Keratinocyte (primary cell): ENCODE measurements around the gene ROPN1L. TPM values are rescaled to one million over a fixed set of nuclear protein-coding genes. Genes with fewer than 3 reads are reported as not detected.

Experiments used
- DNase-seq: peaks from one replicate; pipeline ENCODE4 v3.0.0-alpha.2; 2011; ENCODE audit warnings: low read depth, missing footprints, low spot score
- FAIRE-seq: peaks from 2 replicates; lab custom pipeline; 2011; peaks lifted over from hg19 to GRCh38; lab: Jason Lieb, UNC
- H2AFZ ChIP-seq: 2 replicates; pipeline ENCODE4 v1.6.0; 2012; ENCODE audit warnings: low read length, control low read depth, inconsistent platforms; ENCODE audit not compliant: control insufficient read depth
- H3K27ac ChIP-seq: 2 replicates; pipeline ENCODE4 v1.5.1; 2011; ENCODE audit warnings: low read length; ENCODE audit not compliant: control insufficient read depth, insufficient read depth
- H3K27me3 ChIP-seq: 3 replicates; pipeline ENCODE4 v1.6.0; 2011; ENCODE audit warnings: low read length; ENCODE audit not compliant: control insufficient read depth, insufficient read depth; ENCODE audit errors: extremely low read depth
- H3K36me3 ChIP-seq, 2 experiments: 2 replicates in 1 of 2; 3 replicates in 1 of 2; pipeline ENCODE4 v1.5.1; 2011; ENCODE audit warnings: low read length in 2 of 2, mild to moderate bottlenecking in 1 of 2; ENCODE audit not compliant: control insufficient read depth in 2 of 2, insufficient read depth in 2 of 2; ENCODE audit errors: extremely low read depth in 1 of 2
- H3K4me1 ChIP-seq: 3 replicates; pipeline ENCODE4 v1.5.1; 2011; ENCODE audit warnings: low read length; ENCODE audit not compliant: control insufficient read depth, insufficient read depth; ENCODE audit errors: extremely low read depth
- H3K4me2 ChIP-seq: 3 replicates; pipeline ENCODE4 v1.6.0; 2011; ENCODE audit warnings: low read depth, low read length; ENCODE audit not compliant: control insufficient read depth, insufficient read depth; ENCODE audit errors: extremely low read depth
- H3K4me3 ChIP-seq, 3 experiments: fragments of 200-600 bp in 1 of 3; sonication (generic) in 1 of 3; 2 replicates in 2 of 3; 3 replicates in 1 of 3; pipeline ENCODE4 v1.5.1; 2011 to 2016; ENCODE audit warnings: low read length in 3 of 3, mild to moderate bottlenecking in 3 of 3, control low read depth in 2 of 3, inconsistent platforms in 1 of 3, low read depth in 1 of 3, mixed read lengths in 1 of 3, mixed run types in 1 of 3, moderate library complexity in 1 of 3; ENCODE audit not compliant: control insufficient read depth in 2 of 3, insufficient read depth in 2 of 3; ENCODE audit errors: extremely low read depth in 1 of 3
- H3K79me2 ChIP-seq: 2 replicates; pipeline ENCODE4 v1.6.0; 2012; ENCODE audit warnings: low read length; ENCODE audit not compliant: control insufficient read depth, insufficient read depth
- H3K9ac ChIP-seq: 3 replicates; pipeline ENCODE4 v1.6.0; 2011; ENCODE audit warnings: low read length; ENCODE audit not compliant: control insufficient read depth, insufficient read depth; ENCODE audit errors: extremely low read depth
- H3K9me1 ChIP-seq: 3 replicates; pipeline ENCODE4 v1.6.0; 2011; ENCODE audit warnings: low read length; ENCODE audit not compliant: control insufficient read depth, insufficient read depth; ENCODE audit errors: extremely low read depth
- H3K9me3 ChIP-seq: 2 replicates; pipeline ENCODE4 v1.5.1; 2012; ENCODE audit warnings: low read depth, low read length; ENCODE audit not compliant: control insufficient read depth
- H4K20me1 ChIP-seq: 3 replicates; pipeline ENCODE4 v1.6.0; 2011; ENCODE audit warnings: low read length; ENCODE audit not compliant: control insufficient read depth, insufficient read depth; ENCODE audit errors: extremely low read depth
- EZH2 ChIP-seq: IDR thresholded peaks from one replicate; pipeline ENCODE4 v1.6.1; 2012; ENCODE audit warnings: inconsistent platforms, mild to moderate bottlenecking, low read length, moderate library complexity
- dilution Hi-C: fragments of 300-500 bp; cut with MboI; formaldehyde crosslinking; loops from one replicate; pipeline ENCODE4 v1.7.0; 2020; ENCODE audit warnings: low sequenced_read_pairs; ENCODE audit not compliant: extremely low pct_ligation_motif_present
- polyA plus RNA-seq, 5 experiments: library from polyadenylated mRNA; depleted of rRNA in 3 of 5; stranded (reverse) in 3 of 5; stranded (forward) in 1 of 5; unstranded in 1 of 5; fragments of >200 nt; gene quantifications; 1 replicate in 1 of 5; 2 replicates in 3 of 5; 3 replicates in 1 of 5; pipeline versions ENCODE4 v1.2.1 to v1.2.3, GENCODE V29; 2011 to 2012; ENCODE audit warnings: missing spikeins in 2 of 5, low read depth in 1 of 5, low replicate concordance in 1 of 5
- TF ChIP-seq, protein P1 (sequence below), 3 experiments: IDR thresholded peaks in 1 of 3; conservative IDR thresholded peaks in 1 of 3; optimal IDR thresholded peaks in 1 of 3; 2 replicates in 2 of 3; 3 replicates in 1 of 3; pipeline versions ENCODE3 to v1.5.1; 2011; ENCODE audit warnings: low read length in 3 of 3, mild to moderate bottlenecking in 3 of 3, moderate library complexity in 2 of 3, control low read depth in 1 of 3, inconsistent platforms in 1 of 3; ENCODE audit not compliant: insufficient read depth in 2 of 3; ENCODE audit errors: extremely low read depth in 1 of 3

Gene ROPN1L
- polyA plus RNA-seq, 1 donor (not counting 4 experiments of a cell fraction or from before 2014, with no cell fraction given), result not detected

DNA sequence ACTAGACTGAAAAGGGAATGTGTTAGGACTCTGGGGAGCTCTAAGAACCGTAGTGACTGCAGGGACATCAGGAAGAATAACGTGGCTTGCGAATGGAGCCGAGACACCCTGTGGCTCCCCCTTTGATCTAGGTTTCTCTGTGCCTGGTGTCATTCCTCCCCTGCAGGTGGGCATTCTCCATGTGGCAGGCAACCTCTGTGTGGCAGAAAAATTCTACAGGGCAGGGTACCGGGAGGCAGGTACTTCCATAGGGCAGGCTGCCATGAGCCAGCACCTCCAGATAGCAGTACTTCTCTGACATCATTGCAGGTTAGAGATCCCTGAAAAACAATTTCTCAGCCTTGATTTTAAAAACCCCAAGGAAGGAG, 43.1 kb downstream of the ROPN1L start:
- H3K9ac ChIP-seq, result no peak overlapping the region
- no peaks in the 10 kb centered on the region for H3K36me3 ChIP-seq
- TF ChIP-seq EZH2, result no peak
- TF ChIP-seq, protein P1, sequence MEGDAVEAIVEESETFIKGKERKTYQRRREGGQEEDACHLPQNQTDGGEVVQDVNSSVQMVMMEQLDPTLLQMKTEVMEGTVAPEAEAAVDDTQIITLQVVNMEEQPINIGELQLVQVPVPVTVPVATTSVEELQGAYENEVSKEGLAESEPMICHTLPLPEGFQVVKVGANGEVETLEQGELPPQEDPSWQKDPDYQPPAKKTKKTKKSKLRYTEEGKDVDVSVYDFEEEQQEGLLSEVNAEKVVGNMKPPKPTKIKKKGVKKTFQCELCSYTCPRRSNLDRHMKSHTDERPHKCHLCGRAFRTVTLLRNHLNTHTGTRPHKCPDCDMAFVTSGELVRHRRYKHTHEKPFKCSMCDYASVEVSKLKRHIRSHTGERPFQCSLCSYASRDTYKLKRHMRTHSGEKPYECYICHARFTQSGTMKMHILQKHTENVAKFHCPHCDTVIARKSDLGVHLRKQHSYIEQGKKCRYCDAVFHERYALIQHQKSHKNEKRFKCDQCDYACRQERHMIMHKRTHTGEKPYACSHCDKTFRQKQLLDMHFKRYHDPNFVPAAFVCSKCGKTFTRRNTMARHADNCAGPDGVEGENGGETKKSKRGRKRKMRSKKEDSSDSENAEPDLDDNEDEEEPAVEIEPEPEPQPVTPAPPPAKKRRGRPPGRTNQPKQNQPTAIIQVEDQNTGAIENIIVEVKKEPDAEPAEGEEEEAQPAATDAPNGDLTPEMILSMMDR (optimal IDR thresholded peaks at IDR 0.05 in 1 of 3, IDR thresholded peaks at IDR 0.05 in 1 of 3, conservative IDR thresholded peaks at IDR 0.05 in 1 of 3; ENCODE audit: extremely low read depth in 1 of 3, insufficient read depth in 2 of 3, low read length in 3 of 3), result no peak
- no peak overlapping the region for H3K4me2 ChIP-seq
- H3K9me3 ChIP-seq, result no peaks in the 10 kb centered on the region
- H4K20me1 ChIP-seq, result no peaks in the 10 kb centered on the region
- dilution Hi-C loops, result no loop called here
- DNase-seq (no peak), FAIRE-seq (no peak)
- H3K9me1 ChIP-seq, result no peaks in the 10 kb centered on the region
- H2AFZ ChIP-seq, result no peak overlapping the region
- no peaks in the 10 kb centered on the region for H3K27me3 ChIP-seq
- peaks cover under 1% of the 10 kb centered on the region for H3K4me1 ChIP-seq
- H3K79me2 ChIP-seq, result no peaks in the 10 kb centered on the region
- H3K4me3 ChIP-seq, result no peak overlapping the region
- no peak overlapping the region for H3K27ac ChIP-seq

- Histone ChIP-seq H3K9ac (no peak overlapping the region), H3K9me3 (no peaks in the 10 kb centered on the region), H2AFZ (peak overlapping the region; percentile 12), H3K4me1 (peaks cover 2% of the 10 kb centered on the region), H3K36me3 (no peaks in the 10 kb centered on the region), H4K20me1 (no peaks in the 10 kb centered on the region), H3K79me2 (no peaks in the 10 kb centered on the region), H3K4me3 (no peak overlapping the region), H3K9me1 (no peaks in the 10 kb centered on the region), H3K27me3 (no peaks in the 10 kb centered on the region), H3K4me2 (no peak overlapping the region), H3K27ac (no peak overlapping the region)
- dilution Hi-C loops, result no loop called here
- TF ChIP-seq EZH2, result no peak
- TF ChIP-seq, protein P1 (optimal IDR thresholded peaks at IDR 0.05 in 1 of 3, IDR thresholded peaks at IDR 0.05 in 1 of 3, conservative IDR thresholded peaks at IDR 0.05 in 1 of 3; ENCODE audit: extremely low read depth in 1 of 3, insufficient read depth in 2 of 3, low read length in 3 of 3), result no peak
- DNase-seq (no peak), FAIRE-seq (no peak)
These were observed 43.6 kb downstream of the ROPN1L start for GRCh38 chr5:10485142-10485795.
